Gastroesophageal sphincter (tissue), 3 donors: ENCODE results near the gene LAMA4.

Experiments used
- CTCF ChIP-seq, 4 experiments: fragments of 200-600 bp in 2 of 4; fragments of 450-650 bp in 2 of 4; sonication (generic) in 1 of 4; IDR thresholded peaks; one replicate each; pipeline ENCODE4 v1.5.1; 2017 to 2019; ENCODE audit warnings: antibody characterized with exemption in 4 of 4, mild to moderate bottlenecking in 2 of 4, moderate library complexity in 2 of 4
- POLR2A ChIP-seq, 2 donors: fragments of 450-650 bp; IDR thresholded peaks; one replicate each; pipeline ENCODE4 v1.6.1; 2017; ENCODE audit warnings: antibody characterized with exemption in 2 of 2, mild to moderate bottlenecking in 2 of 2, moderate library complexity in 1 of 2
- POLR2AphosphoS5 ChIP-seq: sonication (generic); formaldehyde crosslinking; IDR thresholded peaks from one replicate; pipeline ENCODE4 v1.6.1; 2017; ENCODE audit warnings: antibody characterized with exemption

DNA sequence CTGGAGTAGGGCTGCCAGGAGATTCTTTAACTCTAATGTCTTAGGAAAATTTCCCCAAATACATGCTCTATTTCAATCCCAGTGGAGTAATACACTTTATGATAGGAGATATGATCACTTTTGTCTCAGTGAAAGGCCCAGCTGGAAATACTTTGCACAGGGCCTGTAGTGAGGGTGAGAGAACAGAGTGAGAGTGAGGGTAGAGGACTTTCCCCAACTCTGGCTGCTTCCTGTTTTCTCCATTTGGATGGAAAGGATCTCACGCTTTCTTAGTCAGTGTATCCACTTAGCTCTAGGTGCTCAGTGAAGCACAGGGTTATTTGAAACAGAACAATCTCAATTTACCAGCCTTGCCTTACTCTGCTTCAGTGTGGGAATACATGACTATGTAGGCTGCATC is 130.4 kb downstream of the LAMA4 start:
- TF ChIP-seq CTCF (IDR thresholded peaks at IDR 0.05) (no peak), POLR2A (IDR thresholded peaks at IDR 0.05) (no peak), POLR2AphosphoS5 (no peak)
